OCI-M2 (cell line): ENCODE measurements around the gene PRM3.

Experiments used
- DNase-seq: peaks from one replicate; lab custom pipeline; 2025; ENCODE audit not compliant: unreplicated experiment; lab: John Stamatoyannopoulos, UW

Gene PRM3

GRCh38 chr16:11272921-11273720 is at the start of gene PRM3:
Gene PRM3, minus strand, starts transcription at chr16:11273629. Its CDS starts 34 bp downstream, at chr16:11273595.
- DNase-seq, result no peak

GRCh38 chr16:11322823-11323222 is 49.4 kb upstream of the PRM3 start:
- DNase-seq, result no peak

GRCh38 chr16:11321662-11322061 is 48.2 kb upstream of the PRM3 start:
- DNase-seq, result no peak

GRCh38 chr16:11320170-11320569 is 46.7 kb upstream of the PRM3 start:
- DNase-seq, result no peak

- no peak for DNase-seq
Measured at GRCh38 chr16:11319529-11320146, 46.2 kb upstream of the PRM3 start.

- DNase-seq, result no peak
Measured at GRCh38 chr16:11318817-11319216, 45.4 kb upstream of the PRM3 start.

GRCh38 chr16:11316331-11317015 is 43.0 kb upstream of the PRM3 start:
- no peak for DNase-seq

GRCh38 chr16:11315510-11315909 is 42.1 kb upstream of the PRM3 start:
- no peak for DNase-seq

- no peak for DNase-seq
Measured at GRCh38 chr16:11314309-11314894, 41.0 kb upstream of the PRM3 start.

- no peak for DNase-seq
Measured at GRCh38 chr16:11313493-11314308, 40.3 kb upstream of the PRM3 start.

GRCh38 chr16:11312718-11313492 is 39.5 kb upstream of the PRM3 start:
- no peak for DNase-seq

- DNase-seq, result peak; percentile 29
Measured at GRCh38 chr16:11310997-11311561, 37.6 kb upstream of the PRM3 start.

- DNase-seq, result no peak
Measured at GRCh38 chr16:11310634-11310977, 37.2 kb upstream of the PRM3 start.

GRCh38 chr16:11309895-11310633 is 36.6 kb upstream of the PRM3 start:
- no peak for DNase-seq

- DNase-seq, result no peak
Measured at GRCh38 chr16:11308493-11309283, 35.3 kb upstream of the PRM3 start.

- no peak for DNase-seq
Measured at GRCh38 chr16:11307639-11308492, 34.4 kb upstream of the PRM3 start.

GRCh38 chr16:11306997-11307638 is 33.7 kb upstream of the PRM3 start:
- no peak for DNase-seq
